Cortex of kidney (tissue), 1 donor: ENCODE data around the gene BRF1.

Source experiments
- DNase-seq: peaks from one replicate; lab custom pipeline; 2025; lab: John Stamatoyannopoulos, UW

The BRF1 gene

DNA sequence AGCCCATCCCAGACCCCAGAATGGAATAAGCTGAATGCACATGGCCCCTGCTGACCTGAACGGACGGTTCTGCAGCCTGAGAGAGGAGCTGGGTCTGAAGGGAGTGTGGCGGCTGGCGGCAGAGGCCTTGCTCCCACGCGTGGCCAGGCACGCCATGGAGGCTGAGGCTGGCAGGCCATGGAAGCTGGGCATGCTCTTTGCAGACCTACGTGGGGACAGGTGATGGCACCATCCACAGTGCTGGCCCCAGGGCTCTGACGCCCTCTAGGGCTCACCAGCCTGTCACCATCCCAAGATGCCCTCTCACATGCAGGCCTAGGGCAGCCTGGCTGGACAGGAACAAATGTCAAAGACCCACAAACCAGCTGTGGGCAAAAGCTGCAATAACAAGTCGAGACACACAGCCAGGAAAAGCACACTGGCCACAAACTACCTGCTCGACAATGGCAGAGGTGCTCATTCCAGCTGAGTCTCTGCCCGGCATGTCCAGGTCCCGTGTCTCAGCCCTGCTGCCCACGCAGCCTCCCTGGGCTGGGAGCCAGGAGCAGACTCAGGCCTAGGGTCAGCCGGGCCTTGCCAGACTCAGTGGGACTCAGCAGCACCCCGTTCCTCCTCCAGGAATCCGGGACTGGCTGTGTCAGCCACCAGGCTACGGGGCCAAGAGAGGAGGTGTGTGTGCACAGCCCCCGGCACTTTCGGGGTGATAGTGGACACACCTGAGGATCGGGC lies 32.8 kb downstream of the BRF1 start:
- DNase-seq = no peak

DNA sequence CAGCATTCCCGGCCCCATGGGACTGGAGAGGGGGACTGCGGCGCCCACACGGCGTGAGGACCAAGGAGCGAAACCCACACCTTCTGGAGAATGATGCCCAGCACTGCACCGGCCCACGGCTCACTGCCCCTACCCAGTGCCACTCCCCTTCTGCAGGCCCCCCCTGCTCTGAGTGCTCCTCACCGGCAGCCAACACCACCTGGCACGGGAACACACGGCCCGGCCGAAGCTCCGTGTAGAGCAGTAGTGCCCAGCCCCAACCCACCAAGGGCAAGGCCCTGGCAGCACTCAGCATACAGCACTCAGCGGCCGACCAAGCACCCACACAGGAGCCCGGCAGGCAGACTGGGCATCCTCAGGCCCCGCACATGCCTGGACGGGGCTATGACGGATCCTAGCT lies 39.0 kb downstream of the BRF1 start:
- DNase-seq = no peak

DNA sequence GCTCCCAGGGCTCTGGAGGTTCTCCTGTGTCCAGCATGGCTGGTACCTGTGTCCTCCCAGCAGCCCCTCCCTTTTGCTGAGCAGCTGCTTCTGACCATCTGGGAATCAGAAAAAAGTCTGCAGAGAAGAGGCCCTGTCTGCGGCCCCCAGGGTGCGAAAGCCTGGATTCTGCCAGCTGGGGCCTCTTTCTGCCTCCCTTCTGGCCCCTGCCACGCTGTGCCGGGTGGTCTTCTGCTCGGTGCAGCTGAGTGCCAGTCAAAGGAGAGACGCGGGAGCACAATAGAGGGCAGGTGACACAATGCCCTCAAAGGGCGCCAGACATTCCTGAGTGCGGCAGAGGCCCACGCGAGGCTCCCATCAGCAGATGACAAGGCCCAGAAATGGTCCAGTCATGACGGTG lies 39.8 kb downstream of the BRF1 start:
- DNase-seq = no peak

DNA sequence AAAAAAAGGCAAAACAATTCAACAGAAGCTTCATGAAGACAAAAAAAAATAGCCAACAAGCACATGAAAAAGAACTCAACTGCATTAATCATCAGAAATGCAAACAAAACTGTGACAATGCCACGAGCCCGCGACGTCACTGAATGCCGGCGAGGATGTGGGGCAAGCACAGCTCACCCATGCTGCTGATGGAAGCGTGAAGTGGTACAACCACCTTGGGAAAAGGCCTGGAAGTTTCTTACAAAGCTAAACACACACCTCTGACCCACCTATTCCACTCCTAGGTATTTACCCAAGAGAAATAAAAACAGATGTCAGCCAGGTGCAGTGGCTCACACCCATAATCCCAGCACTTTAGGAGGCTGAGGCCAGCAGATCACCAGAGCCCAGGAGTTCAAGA lies 42.0 kb downstream of the BRF1 start:
- DNase-seq = no peak

DNA sequence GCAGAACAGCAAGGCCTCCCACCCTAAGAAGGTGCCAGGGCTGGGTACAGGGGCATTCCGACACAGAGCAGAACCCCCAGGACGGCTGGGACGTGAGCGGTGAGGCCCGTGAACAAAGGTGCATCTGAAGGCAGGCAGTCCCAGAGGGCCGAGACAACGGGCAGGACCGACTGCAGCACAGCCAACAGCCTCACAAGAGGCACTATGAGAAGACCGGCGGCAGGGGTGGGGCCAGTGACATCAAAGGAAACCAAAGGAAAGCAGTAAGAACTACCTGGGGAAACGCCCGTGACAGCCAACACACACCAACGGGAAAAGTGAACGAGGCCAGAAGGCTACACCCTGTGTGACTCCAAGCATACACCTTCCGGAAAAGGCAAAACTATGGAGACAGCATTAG lies 43.3 kb downstream of the BRF1 start:
- DNase-seq = no peak

DNA sequence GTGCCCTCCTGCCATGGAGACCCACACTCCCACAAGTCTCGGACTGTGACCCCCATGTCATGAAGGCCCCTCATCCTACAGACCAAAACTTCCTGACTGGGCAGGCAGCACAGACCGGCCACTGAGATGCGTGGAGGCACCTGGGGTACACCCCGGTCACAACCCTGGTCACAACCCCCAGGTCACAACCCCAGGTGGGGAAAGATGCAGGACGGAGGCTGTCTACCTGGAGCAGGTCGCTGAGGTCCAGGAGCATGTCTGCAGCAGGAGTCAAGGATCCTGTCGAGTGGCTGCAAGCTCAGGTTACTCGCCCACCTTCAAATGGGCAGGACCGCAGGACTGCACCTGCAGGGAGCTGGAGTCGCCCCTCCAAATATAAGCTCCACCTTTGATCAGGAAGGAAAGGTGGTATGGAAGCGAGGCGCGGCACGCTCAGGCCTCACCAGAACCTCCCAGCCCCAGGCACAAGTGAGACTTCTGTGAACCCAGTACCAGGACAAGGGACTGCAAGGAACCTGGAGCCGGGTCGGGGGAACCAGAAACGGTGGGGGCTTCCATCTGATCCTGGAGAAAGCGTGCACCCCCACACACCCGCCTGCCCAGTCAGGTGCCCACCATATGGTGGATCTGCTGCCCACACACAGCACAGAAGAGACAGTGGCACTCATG lies 44.4 kb downstream of the BRF1 start:
- DNase-seq = no peak

DNA sequence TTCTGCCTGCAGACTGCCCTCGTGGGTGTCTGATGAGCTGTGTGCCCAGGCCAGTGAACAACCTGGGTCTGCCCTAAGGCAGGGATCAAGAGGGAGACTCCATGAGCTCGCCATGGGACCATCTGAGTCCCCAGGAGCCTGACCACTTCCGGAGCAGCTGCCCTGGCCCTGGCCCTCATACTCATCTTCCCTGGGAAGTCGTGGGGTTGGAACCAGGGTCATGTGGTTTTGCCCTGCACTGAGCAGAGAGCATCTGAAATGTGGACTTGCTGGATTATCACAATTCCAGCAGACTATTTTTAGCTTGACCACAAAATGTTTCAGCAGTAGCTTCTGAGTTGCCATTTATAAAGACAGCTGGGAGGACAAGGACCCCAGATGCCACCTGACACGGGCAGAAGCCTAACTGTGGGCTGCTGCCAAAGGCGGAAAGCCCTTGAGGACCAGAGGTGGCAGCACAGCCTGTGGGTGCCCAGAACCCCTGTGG lies 45.7 kb downstream of the BRF1 start:
- no peak for DNase-seq

DNA sequence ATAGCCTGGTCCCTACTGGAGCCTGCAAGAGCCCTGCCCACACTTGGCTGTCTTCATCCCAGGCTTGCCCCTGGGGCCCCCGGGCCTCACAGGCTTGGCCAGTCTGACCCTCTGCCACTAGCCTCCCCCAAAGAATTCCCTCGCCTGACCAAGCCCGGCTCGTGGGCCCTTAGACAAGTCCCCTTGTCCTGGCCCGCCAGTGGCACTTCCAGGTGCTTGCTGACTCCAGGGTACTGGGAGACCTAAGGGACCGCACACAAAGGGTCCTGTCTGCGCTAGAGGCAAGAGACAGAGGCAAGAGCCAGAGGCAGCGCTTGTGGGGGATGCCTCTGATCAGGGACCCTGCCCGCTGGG lies 47.5 kb downstream of the BRF1 start:
- DNase-seq = no peak

DNA sequence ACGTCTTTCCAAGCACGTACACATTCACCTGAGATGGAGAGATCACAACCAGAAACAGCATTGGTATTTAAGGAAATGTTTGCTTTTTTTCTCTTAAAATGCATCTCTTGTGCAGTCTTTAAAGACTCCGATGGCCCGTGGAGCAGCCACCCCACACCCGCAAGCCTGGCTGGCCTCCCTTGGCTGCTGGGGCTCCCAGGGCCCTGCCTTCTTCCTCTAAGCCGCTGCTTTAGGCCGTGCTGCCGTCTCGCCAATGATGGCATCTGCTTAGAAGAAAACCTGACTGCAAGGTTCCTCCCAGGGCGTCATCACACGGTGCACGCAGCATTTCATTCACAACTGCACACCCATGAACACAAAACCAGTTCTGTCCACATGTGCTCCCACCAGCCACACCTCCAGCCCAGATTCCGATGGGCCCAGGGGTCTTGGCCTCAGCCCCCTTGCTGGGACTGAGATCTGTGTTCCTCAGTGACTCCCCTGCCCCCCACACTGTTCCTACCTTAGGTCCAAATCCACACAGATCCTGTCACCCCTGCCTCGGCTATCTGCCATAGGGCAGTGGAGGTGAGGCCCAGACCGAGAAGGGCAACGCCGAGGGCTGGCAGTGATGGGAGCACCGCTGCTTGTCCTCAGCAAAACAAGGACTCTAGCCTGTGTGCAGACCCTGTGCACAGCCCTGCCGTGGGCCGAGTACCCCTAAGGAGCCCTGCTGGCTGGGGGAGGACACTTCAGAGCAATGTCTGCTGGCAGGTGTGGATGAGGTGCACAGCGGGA lies 48.1 kb downstream of the BRF1 start:
- no peak for DNase-seq

DNA sequence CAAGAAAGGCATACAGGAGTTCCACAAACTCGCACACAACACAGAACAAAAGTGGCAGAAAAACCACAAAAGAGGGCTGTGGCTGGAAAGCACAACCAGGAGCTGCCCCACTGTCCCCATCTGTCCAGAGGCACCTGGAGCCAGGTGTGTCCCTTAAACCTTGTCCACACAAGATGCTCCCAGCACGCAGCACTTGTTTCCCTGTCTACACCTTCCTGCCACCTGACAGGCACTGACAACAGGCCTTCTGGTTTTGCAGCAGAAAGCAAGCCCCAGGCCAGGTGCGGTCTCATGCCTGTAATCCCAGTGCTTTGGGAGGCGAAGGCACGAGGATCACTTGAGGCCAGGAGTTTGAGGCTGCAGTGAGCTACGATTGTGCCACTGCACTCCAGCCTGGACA lies 48.9 kb downstream of the BRF1 start:
- DNase-seq = no peak

DNA sequence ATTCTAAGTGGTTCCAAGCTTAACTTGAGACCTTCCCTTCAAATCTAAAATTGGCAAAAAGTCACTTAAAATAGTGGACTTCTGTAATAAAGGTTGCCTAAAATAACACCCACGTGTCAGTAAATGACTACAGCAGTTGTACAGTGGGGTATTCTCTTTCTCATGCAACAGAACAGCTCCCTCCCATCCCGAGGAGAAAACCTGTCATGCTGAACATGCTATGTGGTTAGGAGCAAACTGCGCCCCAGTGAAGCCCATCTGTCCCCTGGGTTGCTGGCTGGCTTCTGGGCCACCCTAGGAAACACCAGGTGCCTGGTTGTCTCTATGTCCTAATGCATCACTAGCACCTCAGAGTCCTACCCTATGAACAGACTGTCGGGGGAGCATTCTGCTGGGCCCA lies 49.8 kb downstream of the BRF1 start:
- DNase-seq = no peak

DNA sequence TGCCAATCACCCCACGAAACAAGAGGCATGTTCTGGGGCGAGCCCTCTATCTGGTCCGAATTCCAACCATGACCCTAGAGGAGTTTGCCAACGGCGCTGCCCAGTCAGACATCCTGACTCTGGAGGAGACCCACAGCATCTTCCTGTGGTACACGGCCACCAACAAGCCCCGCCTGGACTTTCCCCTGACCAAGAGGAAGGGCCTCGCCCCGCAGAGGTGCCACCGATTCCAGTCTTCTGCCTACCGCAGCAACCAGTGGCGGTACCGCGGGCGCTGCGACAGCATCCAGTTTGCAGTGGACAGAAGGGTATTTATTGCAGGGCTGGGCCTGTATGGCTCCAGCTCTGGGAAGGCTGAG lies 50.8 kb downstream of the BRF1 start:
- no peak for DNase-seq

DNA sequence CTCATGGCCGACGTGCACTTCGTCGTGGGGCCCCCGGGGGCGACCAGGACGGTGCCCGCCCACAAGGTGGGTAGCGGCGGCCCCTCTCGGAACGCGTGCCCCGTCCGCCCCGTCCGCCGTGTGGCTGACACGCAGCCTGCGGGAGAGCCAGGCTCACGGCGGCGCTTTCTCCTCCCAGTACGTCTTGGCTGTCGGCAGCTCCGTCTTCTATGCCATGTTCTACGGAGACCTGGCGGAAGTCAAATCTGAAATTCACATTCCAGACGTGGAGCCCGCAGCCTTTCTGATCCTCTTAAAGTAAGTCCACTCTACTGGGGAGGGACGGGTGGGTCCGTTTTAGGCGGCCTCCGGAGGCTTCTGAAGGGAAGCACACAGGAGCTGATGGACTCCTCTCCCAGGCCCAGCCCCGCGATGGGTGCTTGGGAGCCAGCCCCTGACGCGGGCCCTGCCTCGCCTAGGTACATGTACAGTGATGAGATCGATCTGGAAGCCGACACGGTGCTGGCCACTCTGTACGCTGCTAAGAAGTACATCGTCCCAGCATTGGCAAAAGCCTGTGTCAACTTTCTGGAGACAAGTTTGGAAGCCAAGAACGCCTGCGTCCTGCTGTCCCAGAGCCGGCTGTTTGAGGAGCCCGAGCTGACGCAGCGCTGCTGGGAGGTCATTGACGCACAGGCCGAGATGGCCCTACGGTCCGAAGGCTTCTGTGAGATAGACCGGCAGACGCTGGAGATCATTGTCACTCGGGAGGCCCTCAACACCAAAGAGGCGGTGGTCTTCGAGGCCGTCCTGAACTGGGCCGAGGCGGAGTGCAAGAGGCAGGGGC lies 51.4 kb downstream of the BRF1 start:
- DNase-seq = no peak

DNA sequence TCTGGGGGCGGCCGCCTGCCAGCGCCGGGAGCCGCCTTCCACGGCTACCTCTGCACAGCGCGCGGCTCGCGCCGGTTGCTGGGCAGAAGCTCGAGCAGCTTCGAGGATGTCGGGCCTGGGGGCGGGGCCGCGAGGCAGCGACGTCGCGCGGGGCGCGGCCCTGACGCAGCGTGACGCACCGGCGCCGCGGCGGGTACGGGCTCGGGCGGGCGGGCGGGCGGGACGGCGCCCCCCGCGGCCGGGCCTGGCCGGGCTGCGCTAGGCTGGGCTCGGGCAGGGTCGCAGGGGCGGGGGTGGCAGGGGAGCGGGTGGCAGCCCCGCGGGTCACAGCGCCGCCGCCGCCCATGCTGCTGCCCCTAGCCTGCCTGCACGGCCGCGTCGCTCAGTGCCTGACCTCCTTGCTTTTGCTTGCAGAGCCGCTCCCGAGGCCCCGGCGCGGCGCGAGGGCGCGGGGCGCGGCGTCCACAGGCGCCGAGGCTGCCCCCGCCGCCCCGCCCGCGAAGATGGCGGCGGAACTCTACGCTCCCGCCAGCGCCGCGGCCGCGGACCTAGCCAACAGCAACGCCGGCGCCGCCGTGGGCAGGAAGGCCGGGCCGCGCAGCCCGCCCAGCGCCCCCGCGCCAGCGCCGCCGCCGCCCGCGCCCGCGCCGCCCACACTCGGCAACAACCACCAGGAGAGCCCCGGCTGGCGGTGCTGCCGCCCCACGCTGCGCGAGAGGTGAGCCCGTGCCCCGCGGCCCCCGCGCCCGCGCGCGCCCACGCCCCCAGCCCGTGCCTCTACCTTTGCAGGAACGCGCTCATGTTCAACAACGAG lies 52.2 kb downstream of the BRF1 start, which contains the start of gene BTBD6:
TSS of gene BTBD6 (plus strand) at position 166 of the 814 bp plus-strand sequence. CDS start at position 345, 179 bp downstream.
- DNase-seq = no peak

DNA sequence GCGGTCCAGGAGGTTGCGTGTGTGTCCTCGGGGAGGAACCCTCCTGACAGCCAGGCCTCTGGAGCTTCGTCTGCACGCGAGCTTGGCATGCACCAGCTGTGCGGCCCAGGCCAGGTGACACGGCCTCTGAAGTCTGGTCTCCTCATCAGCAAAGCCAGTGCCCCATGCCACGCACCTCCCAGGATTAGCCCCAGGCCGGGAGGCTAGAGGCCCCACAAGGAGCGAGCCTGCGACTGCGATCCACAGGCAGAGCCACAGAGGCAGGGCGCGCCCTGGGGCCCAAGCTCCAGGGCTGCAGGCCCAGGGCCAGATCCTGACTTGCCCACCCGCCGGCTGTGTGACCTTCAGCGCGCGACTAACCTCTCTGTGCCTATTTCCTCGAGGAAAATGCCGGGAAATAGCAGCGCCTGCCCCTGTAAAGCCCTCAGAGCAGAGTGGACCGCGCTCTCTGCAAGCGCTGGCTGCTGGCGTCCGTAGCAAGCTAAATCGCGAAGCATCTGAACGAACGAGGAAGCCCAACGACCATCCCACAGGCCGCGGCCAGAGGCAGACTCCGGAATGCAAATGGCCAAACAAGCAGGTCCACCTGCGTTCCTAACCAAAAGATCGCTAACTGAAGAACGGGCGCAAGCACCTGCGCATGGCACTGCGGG lies 53.0 kb downstream of the BRF1 start:
- DNase-seq = no peak

DNA sequence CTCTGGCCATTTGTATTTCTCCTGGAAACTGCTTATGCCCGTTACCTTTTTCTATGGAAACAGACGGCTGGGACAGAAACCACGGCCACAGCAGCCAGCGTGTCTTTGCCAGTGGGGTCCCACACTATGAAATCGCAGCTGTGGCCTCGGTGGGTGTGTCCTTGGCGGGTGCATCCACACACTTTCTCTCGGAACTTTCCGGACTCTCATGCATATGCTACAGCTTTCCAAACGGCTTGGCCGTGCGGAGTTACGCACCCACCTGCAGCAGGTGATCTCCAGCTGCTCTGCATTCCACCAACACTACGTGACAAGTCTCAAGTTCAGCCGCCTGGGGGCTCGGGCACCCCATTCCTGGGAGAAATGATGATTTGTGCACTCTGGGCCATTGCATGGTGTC lies 53.8 kb downstream of the BRF1 start:
- no peak for DNase-seq

DNA sequence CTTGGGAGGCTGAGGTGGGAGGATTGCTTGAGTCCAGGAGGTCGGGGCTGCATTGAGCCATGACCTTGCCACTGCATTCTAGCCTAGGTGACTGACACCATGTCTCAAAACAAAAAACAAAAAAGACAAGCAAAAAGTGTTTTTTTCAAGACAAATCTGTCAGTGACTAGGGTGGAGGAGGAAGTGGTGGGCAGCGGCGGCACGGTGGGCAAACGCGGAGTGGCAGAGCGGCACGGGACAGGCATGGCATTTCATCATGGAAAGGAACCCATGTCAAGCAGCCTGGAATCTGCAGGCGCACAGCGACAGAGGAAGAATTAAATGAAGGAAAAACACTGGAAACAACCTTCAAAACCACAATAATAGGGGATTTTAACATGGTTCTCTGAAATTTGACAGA lies 56.5 kb downstream of the BRF1 start:
- DNase-seq = no peak

DNA sequence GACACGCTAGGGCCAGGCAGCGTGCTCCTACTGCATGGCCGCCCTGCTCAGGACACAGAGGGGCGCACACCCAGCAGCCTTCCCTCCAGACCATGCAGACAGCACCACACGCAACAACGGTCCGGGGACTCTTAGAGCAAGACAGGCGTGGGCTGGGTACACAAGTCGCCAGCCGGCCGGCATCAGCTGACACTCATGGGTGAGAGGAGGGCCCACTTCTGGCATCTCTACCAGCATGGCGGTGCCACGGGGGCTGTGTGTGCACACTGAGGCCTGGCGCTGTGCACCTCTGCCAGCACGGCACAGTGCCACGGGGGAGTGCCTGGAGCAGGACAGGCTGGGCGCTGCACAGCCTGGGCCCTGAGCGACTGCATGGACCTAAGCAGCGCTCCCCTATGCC lies 59.2 kb downstream of the BRF1 start:
- no peak for DNase-seq

DNA sequence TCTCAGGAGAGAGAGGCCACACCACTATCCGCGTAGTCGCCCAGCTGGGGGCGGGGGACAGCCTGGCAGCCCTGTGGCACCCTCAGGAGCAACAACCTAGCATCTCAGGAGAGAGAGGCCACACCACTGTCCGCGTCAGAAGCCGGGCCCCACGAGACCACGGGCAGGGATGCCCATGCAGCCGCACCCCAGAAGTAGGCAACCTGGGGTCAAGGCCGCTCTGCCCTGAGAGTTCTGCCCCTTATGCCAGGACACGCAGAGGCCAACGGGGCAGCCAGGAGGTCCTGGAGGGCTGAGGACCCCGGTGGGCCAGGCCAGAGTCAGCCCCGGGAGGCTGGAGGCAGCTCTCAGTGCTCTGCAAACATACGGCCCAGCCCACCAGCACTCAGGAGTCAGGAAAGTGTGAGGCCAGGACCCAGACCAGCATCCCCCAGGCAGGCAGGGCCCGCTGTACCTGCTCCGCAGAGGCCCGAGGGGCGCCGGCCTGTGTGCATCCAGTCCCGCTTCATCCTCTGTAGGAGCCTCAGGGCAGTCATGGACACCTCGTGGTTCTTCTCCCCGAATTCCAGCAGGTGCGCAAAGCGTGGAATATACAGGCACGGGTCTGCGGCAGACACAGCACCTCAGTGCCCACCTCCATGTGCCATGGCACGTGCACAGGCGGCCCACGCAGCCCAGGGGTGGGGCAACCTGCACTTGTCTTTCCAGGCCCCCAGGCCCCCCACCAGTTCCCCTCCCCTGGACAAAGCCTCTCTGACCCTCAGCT lies 59.8 kb downstream of the BRF1 start:
- no peak for DNase-seq

DNA sequence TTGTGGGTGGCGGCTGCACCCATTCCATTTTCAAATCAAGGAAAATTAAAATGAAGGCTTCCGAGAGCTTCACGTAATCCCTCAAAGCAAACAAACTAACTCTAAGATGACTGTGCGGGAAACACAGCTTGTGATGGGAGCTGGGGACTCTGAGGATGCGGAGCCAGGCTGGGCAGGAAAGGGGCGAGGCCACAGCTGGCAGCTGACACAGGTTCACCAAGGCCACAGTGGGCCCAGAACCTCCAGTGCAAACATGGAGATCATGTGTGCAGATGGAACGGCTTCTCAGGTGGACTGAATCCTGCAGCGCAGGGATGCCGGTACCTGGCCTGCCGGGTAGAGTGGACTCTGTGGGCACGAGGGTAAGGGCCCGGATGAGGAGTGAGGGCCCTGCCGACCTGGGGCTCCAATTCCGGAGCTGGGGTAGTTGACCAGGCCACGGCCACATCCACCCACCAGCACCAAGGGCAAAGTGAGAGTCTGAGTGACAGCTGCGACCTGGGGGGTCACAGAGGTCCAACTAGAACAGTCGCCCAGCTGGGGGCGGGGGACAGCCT lies 71.6 kb downstream of the BRF1 start:
- DNase-seq = no peak
